A549 (cell line): ENCODE data around the gene IPMK.

Experiments used
- CTCF ChIP-seq: fragments of >200 bp; sonication (Bioruptor Twin); formaldehyde crosslinking; IDR thresholded peaks from 3 replicates; pipeline ENCODE4 v1.5.1; 2016
- EP300 ChIP-seq, 2 experiments: fragments of >200 bp; sonication (Bioruptor Twin); formaldehyde crosslinking; IDR thresholded peaks; 2 replicates in 1 of 2; 3 replicates in 1 of 2; pipeline ENCODE4 v1.6.1; 2016 to 2017

GRCh38 chr10:58225654-58226053 is 42.0 kb downstream of the IPMK start:
- TF ChIP-seq CTCF, result no peak
- no peak for TF ChIP-seq EP300 (IDR thresholded peaks at IDR 0.05)
